Measurements from ENCODE around the gene DNAJA3. TPM values are rescaled to one million over a fixed set of nuclear protein-coding genes. Genes with fewer than 3 reads are reported as not detected.

Gene DNAJA3
- total RNA-seq, 5 donors from 2014 or later (not counting 1 experiment from before 2014, with no cell fraction given), result 37.7 to 73.8 (median 65.7) TPM

GRCh38 chr16:4383591-4384444 is 41.9 kb upstream of the DNAJA3 start:
- peaks cover 29 to 81% of the 10 kb centered on the region in 2 donors for H3K36me3 ChIP-seq (ENCODE audit: control insufficient read depth in 2 of 2, extremely low read depth in 1 of 2, insufficient read depth in 1 of 2, low read length in 1 of 2)
- Mint-ChIP-seq H3K27me3 (no peaks in the 10 kb centered on the region), H3K27ac (no peak overlapping the region), H3K9me3 (no peaks in the 10 kb centered on the region), H3K4me1 (no peaks in the 10 kb centered on the region), H3K36me3 (peaks cover 10% of the 10 kb centered on the region), H3K4me3 (no peak overlapping the region)
- H3K27ac ChIP-seq (ENCODE audit: low read length), result no peak overlapping the region
- no peaks in the 10 kb centered on the region for H3K27me3 ChIP-seq (replicated peaks in 1 of 2; ENCODE audit: control insufficient read depth in 2 of 2, extremely low read depth in 1 of 2, insufficient read depth in 2 of 2, low read length in 1 of 2)
- ATAC-seq (replicated peaks in 1 of 4) (no peak), DNase-seq (no peak)
- no peak overlapping the region for H3K4me3 ChIP-seq (ENCODE audit: control insufficient read depth in 1 of 2, extremely low read depth in 1 of 2, low read length in 1 of 2)
- ChIA-PET CTCF (no interaction called here), POLR2A (no interaction called here)
- no peaks in the 10 kb centered on the region for H3K9me3 ChIP-seq
- peaks cover 0 to 16% of the 10 kb centered on the region in 2 experiments for H3K4me1 ChIP-seq (ENCODE audit: control insufficient read depth in 1 of 2, extremely low read depth in 1 of 2, insufficient read depth in 2 of 2, low read length in 2 of 2)
- WGBS (ENCODE audit: insufficient coverage), result 96% methylated on average over 7 of the region's 12 CpGs

DNA sequence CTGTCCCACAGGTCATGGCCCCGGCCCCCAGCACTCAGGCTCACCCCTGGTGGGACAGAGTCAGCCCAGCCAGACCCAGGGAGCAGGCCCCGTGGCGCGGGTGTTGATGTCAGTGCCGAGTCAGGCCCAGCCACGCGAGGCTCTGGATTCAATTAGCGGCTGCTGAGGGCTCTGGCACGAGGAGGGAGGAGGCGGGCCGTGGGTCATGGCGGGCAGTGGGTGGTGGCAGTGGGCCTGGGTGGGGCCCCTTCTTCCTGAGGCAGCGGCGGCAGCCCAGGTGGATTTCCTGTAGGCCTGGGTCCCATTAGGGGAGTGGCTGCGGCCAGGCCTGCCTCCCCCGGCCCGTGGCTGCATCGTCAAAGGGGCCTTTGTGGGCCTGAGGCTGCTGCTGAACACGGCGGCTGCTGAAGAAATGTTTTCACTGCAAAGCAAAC is 41.1 kb upstream of the DNAJA3 start:
- DNase-seq (no peak), ATAC-seq (replicated peaks in 1 of 4) (no peak)
- Mint-ChIP-seq H3K36me3 (peaks cover 10% of the 10 kb centered on the region), H3K4me3 (no peak overlapping the region), H3K9me3 (no peaks in the 10 kb centered on the region), H3K27me3 (no peaks in the 10 kb centered on the region), H3K4me1 (no peaks in the 10 kb centered on the region), H3K27ac (no peak overlapping the region)
- Histone ChIP-seq H3K9me3 (no peaks in the 10 kb centered on the region), H3K27ac (ENCODE audit: low read length) (no peak overlapping the region), H3K4me3 (ENCODE audit: control insufficient read depth in 1 of 2, extremely low read depth in 1 of 2, low read length in 1 of 2) (no peak overlapping the region), H3K36me3 (ENCODE audit: control insufficient read depth in 2 of 2, extremely low read depth in 1 of 2, insufficient read depth in 1 of 2, low read length in 1 of 2) (peaks cover 28 to 81% of the 10 kb centered on the region in 2 donors), H3K27me3 (replicated peaks in 1 of 2; ENCODE audit: control insufficient read depth in 2 of 2, extremely low read depth in 1 of 2, insufficient read depth in 2 of 2, low read length in 1 of 2) (no peaks in the 10 kb centered on the region), H3K4me1 (ENCODE audit: control insufficient read depth in 1 of 2, extremely low read depth in 1 of 2, insufficient read depth in 2 of 2, low read length in 2 of 2) (peaks cover 0 to 11% of the 10 kb centered on the region in 2 experiments)
- POLR2A ChIA-PET, result no interaction called here
- 83% methylated on average over 17 of the region's 20 CpGs for WGBS (ENCODE audit: insufficient coverage)
- CTCF ChIA-PET, result no interaction called here

- no peak for ATAC-seq (replicated peaks in 1 of 4)
- H3K9me3 Mint-ChIP-seq, result no peaks in the 10 kb centered on the region
- H3K36me3 Mint-ChIP-seq, result peaks cover 11% of the 10 kb centered on the region
- H3K4me3 Mint-ChIP-seq, result no peak overlapping the region
- H3K36me3 ChIP-seq (ENCODE audit: control insufficient read depth in 2 of 2, extremely low read depth in 1 of 2, insufficient read depth in 1 of 2, low read length in 1 of 2), result peaks cover 28 to 84% of the 10 kb centered on the region in 2 donors
- no peak overlapping the region for H3K27ac Mint-ChIP-seq
- H3K27me3 ChIP-seq (replicated peaks in 1 of 2; ENCODE audit: control insufficient read depth in 2 of 2, extremely low read depth in 1 of 2, insufficient read depth in 2 of 2, low read length in 1 of 2), result no peaks in the 10 kb centered on the region
- no peaks in the 10 kb centered on the region for H3K27me3 Mint-ChIP-seq
- no peak overlapping the region for H3K4me3 ChIP-seq (ENCODE audit: control insufficient read depth in 1 of 2, extremely low read depth in 1 of 2, low read length in 1 of 2)
- CTCF ChIA-PET, result interaction anchor here in 1 of 2 donors (0.6 kb wide), 1 partner anchor 21 kb away, joined by 3 read pairs; no protein-coding TSS in a partner anchor
- no peaks in the 10 kb centered on the region for H3K4me1 Mint-ChIP-seq
- POLR2A ChIA-PET, result no interaction called here
- H3K9me3 ChIP-seq, result no peaks in the 10 kb centered on the region
- DNase-seq, result no peak
- H3K27ac ChIP-seq (ENCODE audit: low read length), result no peak overlapping the region
- peaks cover 0 to 7% of the 10 kb centered on the region in 2 experiments for H3K4me1 ChIP-seq (ENCODE audit: control insufficient read depth in 1 of 2, extremely low read depth in 1 of 2, insufficient read depth in 2 of 2, low read length in 2 of 2)
- 93% methylated on average over 14 of the region's 20 CpGs for WGBS (ENCODE audit: insufficient coverage)
These were observed 40.4 kb upstream of the DNAJA3 start for GRCh38 chr16:4385066-4385788.

- no peak overlapping the region for H3K27ac Mint-ChIP-seq
- no peaks in the 10 kb centered on the region for H3K9me3 ChIP-seq
- H3K36me3 ChIP-seq (ENCODE audit: control insufficient read depth in 2 of 2, extremely low read depth in 1 of 2, insufficient read depth in 1 of 2, low read length in 1 of 2), result peaks cover 28 to 84% of the 10 kb centered on the region in 2 donors
- no peak overlapping the region for H3K27ac ChIP-seq (ENCODE audit: low read length)
- DNase-seq (peak in 1 of 35 experiments; percentile 16), ATAC-seq (replicated peaks in 1 of 4) (no peak)
- peaks cover 12% of the 10 kb centered on the region for H3K36me3 Mint-ChIP-seq
- no peaks in the 10 kb centered on the region for H3K27me3 Mint-ChIP-seq
- no peaks in the 10 kb centered on the region for H3K4me1 Mint-ChIP-seq
- ChIA-PET CTCF (interaction anchor here in 1 of 2 donors (0.6 kb wide), 1 partner anchor 20 kb away, joined by 3 read pairs; no protein-coding TSS in a partner anchor), POLR2A (interaction anchor here in 1 of 2 donors (0.6 to 1.1 kb wide), 2 partner anchors 9 to 66 kb away, joined by 3 to 12 read pairs; no protein-coding TSS in a partner anchor)
- no peaks in the 10 kb centered on the region for H3K9me3 Mint-ChIP-seq
- H3K27me3 ChIP-seq (replicated peaks in 1 of 2; ENCODE audit: control insufficient read depth in 2 of 2, extremely low read depth in 1 of 2, insufficient read depth in 2 of 2, low read length in 1 of 2), result no peaks in the 10 kb centered on the region
- no peak overlapping the region for H3K4me3 ChIP-seq (ENCODE audit: control insufficient read depth in 1 of 2, extremely low read depth in 1 of 2, low read length in 1 of 2)
- WGBS (ENCODE audit: insufficient coverage), result 93% methylated on average over 4 of the region's 11 CpGs
- no peak overlapping the region for H3K4me3 Mint-ChIP-seq
- H3K4me1 ChIP-seq (ENCODE audit: control insufficient read depth in 1 of 2, extremely low read depth in 1 of 2, insufficient read depth in 2 of 2, low read length in 2 of 2), result peaks cover 0 to 6% of the 10 kb centered on the region in 2 experiments
These were observed 39.7 kb upstream of the DNAJA3 start for GRCh38 chr16:4385789-4386450.

DNA sequence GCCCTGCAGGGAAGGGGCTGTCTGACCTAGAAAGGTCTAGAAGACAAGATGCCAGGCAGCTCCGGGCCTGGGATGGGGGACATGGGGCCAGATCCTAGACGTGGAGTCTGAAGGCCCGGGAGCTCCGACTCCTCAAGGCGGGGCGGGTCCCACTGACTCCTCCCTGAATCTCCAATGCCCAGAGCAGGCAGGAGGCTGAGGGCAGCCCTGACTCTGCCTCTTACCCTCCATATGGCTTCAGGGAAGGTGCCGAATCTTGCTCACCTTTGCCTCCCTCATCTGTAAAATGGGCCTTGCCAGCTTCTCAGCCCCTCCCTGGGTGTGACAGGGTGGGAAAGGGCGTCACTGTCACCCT is 39.2 kb upstream of the DNAJA3 start:
- peaks cover 12% of the 10 kb centered on the region for H3K36me3 Mint-ChIP-seq
- H3K27ac Mint-ChIP-seq, result no peak overlapping the region
- 92% methylated on average over 4 of the region's 8 CpGs for WGBS (ENCODE audit: insufficient coverage)
- ATAC-seq (replicated peaks in 1 of 4) (no peak), DNase-seq (no peak)
- Histone ChIP-seq H3K4me3 (ENCODE audit: control insufficient read depth in 1 of 2, extremely low read depth in 1 of 2, low read length in 1 of 2) (no peak overlapping the region), H3K27ac (ENCODE audit: low read length) (no peak overlapping the region), H3K4me1 (ENCODE audit: control insufficient read depth in 1 of 2, extremely low read depth in 1 of 2, insufficient read depth in 2 of 2, low read length in 2 of 2) (peaks cover 0 to 6% of the 10 kb centered on the region in 2 experiments), H3K36me3 (ENCODE audit: control insufficient read depth in 2 of 2, extremely low read depth in 1 of 2, insufficient read depth in 1 of 2, low read length in 1 of 2) (peaks cover 24 to 84% of the 10 kb centered on the region in 2 donors), H3K9me3 (no peaks in the 10 kb centered on the region), H3K27me3 (replicated peaks in 1 of 2; ENCODE audit: control insufficient read depth in 2 of 2, extremely low read depth in 1 of 2, insufficient read depth in 2 of 2, low read length in 1 of 2) (no peaks in the 10 kb centered on the region)
- CTCF ChIA-PET, result no interaction called here
- no peak overlapping the region for H3K4me3 Mint-ChIP-seq
- POLR2A ChIA-PET, result interaction anchor here in 1 of 2 donors (0.6 to 1.1 kb wide), 2 partner anchors 9 to 67 kb away, joined by 3 to 12 read pairs; no protein-coding TSS in a partner anchor
- H3K9me3 Mint-ChIP-seq, result no peaks in the 10 kb centered on the region
- H3K27me3 Mint-ChIP-seq, result no peaks in the 10 kb centered on the region
- H3K4me1 Mint-ChIP-seq, result no peaks in the 10 kb centered on the region

DNA sequence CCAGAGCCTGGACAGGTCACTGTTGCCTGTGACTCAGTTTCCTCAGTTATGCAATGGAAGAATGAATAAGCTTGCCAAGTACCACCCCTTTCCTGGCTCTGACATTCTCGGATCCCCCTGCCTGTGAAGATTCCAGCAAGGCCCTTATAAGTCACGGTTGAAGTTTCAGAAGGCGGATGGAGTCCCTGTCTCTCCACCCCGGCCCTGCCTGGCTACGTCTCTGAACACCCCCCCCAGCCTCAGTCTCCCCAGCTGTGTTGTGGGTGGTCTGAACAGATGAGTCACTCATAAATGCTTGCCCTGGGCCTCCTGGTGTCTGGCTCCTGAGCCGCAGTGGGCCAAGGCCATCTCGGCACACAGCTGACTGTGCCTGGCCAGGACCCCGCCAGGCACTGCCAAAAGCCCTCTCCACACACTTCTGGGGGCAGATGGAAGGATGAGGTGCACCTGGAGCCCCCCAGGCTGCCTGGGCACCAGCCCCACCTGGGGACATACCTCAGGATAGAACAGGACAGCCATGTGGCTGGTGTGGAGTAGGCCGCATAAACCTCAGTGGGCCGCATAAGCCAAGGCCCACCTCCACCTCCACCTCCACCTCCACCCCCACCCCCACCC is 38.6 kb upstream of the DNAJA3 start:
- no peak overlapping the region for H3K27ac ChIP-seq (ENCODE audit: low read length)
- Mint-ChIP-seq H3K9me3 (no peaks in the 10 kb centered on the region), H3K27ac (no peak overlapping the region), H3K36me3 (peaks cover 12% of the 10 kb centered on the region), H3K4me1 (no peaks in the 10 kb centered on the region), H3K4me3 (no peak overlapping the region), H3K27me3 (no peaks in the 10 kb centered on the region)
- H3K9me3 ChIP-seq, result no peaks in the 10 kb centered on the region
- CTCF ChIA-PET, result no interaction called here
- POLR2A ChIA-PET, result interaction anchor here in 1 of 2 donors (1.1 kb wide), 1 partner anchor 8 kb away, joined by 3 read pairs; no protein-coding TSS in a partner anchor
- no peak overlapping the region for H3K4me3 ChIP-seq (ENCODE audit: control insufficient read depth in 1 of 2, extremely low read depth in 1 of 2, low read length in 1 of 2)
- 96% methylated on average over 3 of the region's 10 CpGs for WGBS (ENCODE audit: insufficient coverage)
- H3K36me3 ChIP-seq (ENCODE audit: control insufficient read depth in 2 of 2, extremely low read depth in 1 of 2, insufficient read depth in 1 of 2, low read length in 1 of 2), result peaks cover 21 to 86% of the 10 kb centered on the region in 2 donors
- ATAC-seq (replicated peaks in 1 of 4) (no peak), DNase-seq (peak in 1 of 35 experiments; percentile 9)
- H3K27me3 ChIP-seq (replicated peaks in 1 of 2; ENCODE audit: control insufficient read depth in 2 of 2, extremely low read depth in 1 of 2, insufficient read depth in 2 of 2, low read length in 1 of 2), result no peaks in the 10 kb centered on the region
- H3K4me1 ChIP-seq (ENCODE audit: control insufficient read depth in 1 of 2, extremely low read depth in 1 of 2, insufficient read depth in 2 of 2, low read length in 2 of 2), result peaks cover 0 to 12% of the 10 kb centered on the region in 2 experiments

Data from T-cell (primary cell).